ENCODE results near the gene ASCC2.
"Not testable (repeated sequence)": the region's sequence is repeated elsewhere in the genome, so short reads cannot be mapped to it uniquely, and the experiment has no call there.

The ASCC2 gene, protein sequence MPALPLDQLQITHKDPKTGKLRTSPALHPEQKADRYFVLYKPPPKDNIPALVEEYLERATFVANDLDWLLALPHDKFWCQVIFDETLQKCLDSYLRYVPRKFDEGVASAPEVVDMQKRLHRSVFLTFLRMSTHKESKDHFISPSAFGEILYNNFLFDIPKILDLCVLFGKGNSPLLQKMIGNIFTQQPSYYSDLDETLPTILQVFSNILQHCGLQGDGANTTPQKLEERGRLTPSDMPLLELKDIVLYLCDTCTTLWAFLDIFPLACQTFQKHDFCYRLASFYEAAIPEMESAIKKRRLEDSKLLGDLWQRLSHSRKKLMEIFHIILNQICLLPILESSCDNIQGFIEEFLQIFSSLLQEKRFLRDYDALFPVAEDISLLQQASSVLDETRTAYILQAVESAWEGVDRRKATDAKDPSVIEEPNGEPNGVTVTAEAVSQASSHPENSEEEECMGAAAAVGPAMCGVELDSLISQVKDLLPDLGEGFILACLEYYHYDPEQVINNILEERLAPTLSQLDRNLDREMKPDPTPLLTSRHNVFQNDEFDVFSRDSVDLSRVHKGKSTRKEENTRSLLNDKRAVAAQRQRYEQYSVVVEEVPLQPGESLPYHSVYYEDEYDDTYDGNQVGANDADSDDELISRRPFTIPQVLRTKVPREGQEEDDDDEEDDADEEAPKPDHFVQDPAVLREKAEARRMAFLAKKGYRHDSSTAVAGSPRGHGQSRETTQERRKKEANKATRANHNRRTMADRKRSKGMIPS

DNA sequence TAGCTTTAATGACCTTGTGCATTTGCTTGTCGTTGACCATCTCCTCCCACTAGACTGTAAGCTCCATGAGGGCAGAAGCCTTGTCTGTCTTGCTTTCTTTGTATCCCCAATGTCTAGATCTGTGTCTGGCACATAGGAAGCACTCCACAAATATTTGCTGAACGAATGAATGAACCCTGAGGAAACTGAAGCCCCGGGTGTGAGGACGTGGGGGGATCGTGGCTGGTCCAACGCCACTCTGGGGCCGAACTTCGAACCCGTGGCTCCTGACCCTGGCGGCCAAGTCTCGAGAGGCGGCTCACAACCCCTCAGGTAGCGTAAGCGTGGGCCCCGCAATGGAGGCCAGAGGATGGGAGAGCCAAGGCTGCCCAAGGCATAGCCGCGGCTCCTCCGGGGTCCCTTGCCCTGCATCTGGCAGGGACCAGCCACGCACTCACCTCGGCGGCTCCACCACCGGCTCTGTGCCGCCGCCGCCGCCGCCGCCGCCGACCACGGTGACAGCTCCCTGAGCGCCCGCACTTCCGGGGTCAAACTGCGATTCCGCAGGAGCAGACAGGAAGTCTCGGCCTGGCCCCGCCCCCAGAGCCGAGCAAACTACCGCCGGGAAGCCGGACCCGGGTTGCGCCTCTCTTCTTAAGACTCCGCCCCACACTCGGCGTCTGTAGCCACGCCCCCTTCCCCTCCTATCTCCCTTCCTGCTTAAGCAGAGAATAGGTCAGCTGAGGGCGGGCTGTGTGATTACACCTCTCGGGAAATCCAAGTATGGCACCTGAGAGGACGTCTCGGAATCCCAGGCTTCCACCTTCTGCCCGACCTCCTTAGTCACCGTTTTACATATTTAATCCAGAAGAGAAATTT lies at the start of gene ASCC2:
ASCC2 (minus strand) TSS at position 534 of the 858 bp plus-strand sequence. CDS start 5,949 bp downstream, outside the sequence.
- peak; percentile 99 for DNase-seq (ENCODE audit: low read depth)

DNA sequence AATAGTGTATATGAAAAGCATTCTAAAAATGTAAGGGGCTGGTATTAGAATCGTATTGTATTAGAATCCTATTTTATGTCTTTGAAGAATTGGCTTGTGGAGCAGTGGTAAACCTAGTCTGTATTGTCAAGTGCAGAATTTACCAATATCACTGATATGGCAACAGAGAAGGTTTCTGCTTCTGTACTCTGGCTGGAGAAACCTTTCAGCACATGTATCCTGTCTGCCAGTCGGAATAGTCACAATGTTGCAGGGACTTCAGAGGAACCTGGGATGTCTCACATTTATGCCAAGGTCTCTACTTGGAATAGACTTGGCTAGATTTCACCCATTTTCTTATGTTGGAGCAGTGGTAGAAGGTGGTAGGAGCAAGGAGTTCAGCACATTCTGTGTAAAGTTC lies 49.3 kb upstream of the ASCC2 start:
- no peak for DNase-seq (ENCODE audit: low read depth)

DNA sequence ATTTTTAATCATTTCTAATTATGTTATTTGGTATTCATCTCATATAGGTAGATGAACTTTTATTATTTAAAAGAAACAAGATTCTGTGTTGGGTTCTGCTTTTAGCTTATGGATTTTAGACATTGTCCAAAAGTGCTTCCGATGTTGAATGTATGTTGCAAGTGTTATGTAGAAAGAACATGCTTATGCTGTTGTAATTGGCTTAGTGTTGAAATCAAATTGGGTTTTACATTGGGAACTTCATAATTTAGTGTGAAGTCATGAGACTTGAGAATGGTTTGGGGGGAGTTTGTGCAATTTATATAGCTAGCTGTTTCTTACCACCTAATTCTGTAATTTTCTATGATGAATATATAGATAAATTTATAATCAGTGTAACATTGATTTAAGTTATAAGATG lies 48.5 kb upstream of the ASCC2 start:
- no peak for DNase-seq (ENCODE audit: low read depth)

DNA sequence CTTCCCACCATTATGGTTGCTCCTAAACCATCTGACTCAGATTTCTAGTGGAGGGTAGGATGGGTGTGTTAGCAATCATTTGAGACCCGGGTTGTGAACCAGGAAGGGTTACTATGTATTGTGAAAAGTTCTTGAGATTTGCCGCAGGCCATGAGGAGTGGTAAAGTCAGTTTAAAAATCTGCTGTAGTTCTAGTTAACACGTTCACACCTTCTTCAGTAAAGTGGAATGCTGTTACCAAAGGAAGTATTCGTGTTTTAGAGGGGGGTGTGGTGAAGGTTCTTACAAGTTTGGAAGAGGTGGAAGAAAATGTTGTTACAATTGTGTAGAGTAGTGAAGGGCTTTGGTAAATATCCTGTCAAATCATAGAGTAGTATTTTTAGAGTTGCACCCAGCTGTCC lies 47.5 kb upstream of the ASCC2 start:
- no peak for DNase-seq (ENCODE audit: low read depth)

DNA sequence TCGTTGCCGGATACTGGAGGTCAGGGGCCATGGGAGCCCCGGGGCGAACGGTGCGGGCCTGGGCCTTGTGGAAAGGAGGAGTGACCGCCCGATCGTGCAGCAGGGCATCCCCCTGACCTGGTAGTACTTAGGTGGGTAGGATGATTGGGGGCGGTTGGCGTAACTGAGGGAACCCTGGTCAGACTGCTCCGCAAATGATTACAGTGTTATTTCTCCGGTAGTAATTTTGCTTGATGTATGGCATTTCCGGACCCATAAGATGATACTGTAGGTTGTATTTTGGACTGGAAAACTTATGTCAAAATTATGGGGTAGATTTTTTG lies 45.7 kb upstream of the ASCC2 start:
- peak; percentile 54 for DNase-seq (ENCODE audit: low read depth)

DNA sequence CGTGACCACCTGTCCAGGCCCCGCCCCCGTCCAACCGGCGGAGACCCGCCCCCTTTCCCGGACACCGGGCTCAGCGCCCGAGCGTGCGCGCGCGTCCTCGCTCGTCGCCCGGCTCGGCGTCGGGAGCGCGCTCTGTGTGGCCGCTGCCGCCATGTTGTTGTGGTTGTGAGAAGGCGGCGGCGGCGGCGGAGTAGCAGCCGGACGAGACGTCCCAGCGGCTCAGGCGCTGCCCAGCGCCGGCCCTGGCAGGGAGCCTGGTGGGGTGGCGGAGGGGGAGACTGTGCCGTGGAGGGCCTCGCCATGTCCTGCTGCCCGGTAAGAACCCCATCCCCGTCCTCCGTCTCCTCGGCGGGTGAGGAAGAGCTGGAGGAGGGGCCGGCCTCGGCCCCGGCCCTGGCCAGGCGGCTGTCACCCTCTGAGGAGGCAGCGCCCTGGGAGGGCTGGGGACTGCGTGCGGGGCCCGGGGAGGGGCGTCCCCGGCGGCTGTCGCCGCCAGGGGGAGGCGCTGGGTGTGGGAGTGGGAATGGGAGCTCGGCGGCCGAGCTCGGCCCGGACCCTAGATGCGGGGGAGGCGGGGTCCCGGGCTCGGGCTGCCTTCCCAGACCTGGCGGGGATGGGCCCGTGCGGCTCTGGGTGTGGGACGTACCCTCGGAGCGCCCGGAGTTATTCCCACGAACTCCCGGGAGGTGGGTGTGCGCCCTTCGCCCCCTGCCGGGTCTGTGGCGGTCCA lies 45.1 kb upstream of the ASCC2 start, which contains the start of gene MTMR3:
MTMR3 (plus strand) TSS at position 130 of the 730 bp plus-strand sequence. CDS start 87,886 bp downstream, outside the sequence.
- DNase-seq (ENCODE audit: low read depth), result peak; percentile 90

DNA sequence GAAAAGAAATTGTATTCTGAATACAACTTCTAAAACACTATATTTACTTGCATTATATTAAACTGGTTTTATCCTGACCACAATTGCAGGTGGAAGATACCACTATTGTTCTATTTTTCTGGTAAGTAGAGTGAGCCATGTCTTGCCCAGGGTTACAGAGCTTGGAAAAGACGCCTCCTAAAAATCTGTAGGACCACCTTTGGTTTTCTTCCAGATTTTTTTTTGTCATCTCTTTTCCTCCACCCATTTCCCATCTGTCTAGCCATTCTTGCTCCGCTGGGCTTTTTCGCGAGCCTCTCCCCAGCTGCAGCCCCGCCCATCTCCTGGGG lies 44.6 kb upstream of the ASCC2 start:
- no peak for DNase-seq (ENCODE audit: low read depth)

DNA sequence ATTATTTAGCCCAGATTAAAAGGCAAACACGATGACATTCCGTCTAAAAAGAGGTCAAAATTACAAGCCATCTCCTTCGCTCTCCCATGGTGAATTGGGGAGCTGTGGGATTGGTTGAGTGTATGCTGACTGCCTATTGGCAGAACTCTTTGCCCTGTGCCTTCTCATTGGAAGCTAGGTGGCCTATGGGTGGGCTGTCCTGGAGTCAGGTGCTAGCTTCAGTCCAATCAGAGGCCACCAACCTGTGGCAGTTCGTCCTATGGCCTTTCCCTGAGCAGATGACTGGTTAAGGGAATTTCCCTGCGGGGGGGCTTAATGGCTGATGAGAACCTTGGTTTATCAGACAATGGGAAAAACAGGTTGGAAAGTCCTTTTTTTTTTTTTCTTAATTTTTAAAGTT lies 41.7 kb upstream of the ASCC2 start:
- peak; percentile 30 for DNase-seq (ENCODE audit: low read depth)

DNA sequence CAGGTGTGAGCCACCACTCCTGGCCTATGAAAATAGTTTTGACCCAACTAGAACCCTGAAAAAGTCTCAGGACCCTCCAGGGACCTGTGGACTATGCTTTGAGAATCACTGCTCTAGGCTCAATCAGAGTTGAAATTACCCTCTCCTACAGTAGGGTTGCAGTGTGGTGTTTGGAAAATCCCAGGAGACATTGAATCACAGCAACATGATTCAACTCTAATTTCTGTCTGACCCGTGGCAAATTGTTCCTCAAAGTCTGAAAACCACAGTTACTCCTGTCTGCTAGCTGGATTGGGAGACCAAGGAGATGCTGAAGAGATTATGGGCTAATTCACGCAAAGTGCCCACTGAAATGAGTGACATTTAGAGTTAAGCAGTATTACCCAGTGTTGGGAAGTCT lies 39.5 kb upstream of the ASCC2 start:
- DNase-seq (ENCODE audit: low read depth), result peak; percentile 24

DNA sequence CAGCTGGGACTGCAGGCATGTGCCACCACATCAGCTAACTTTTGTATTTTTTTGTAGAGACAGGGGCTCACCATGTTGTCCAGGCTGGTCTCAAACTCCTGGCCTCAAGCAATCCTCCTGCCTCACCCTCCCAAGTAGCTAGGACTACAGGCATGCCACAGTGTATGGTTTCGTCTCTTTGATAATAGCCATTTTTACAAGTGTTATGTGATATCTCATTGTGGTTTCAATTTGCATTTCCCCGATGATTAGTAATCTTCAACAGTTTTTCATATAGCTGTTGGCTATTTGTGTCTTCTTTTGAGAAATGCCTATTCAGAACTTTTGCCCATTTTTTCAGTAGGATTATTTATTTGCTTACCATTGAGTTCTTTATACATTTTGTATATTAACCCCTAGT lies 35.9 kb upstream of the ASCC2 start:
- no peak for DNase-seq (ENCODE audit: low read depth)

DNA sequence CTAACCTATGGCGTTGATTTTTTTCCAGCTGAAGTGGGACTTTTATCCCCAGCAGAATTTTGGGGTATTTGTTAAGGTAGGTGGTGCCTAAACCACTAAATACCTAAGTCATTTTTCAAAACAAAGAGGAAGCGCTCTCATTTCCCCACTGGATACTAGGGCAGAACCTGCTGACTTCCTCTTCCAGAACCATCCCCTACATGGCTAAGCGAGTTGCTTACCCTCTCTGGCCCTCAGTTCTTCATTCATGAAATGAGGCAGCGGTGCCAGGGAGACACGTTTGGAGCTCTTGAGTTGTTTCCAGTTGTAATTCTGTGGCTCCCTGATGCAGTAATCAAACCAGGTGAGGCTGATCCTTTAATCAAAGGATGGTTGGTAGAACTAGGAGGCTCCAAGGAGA lies 34.9 kb upstream of the ASCC2 start:
- no peak for DNase-seq (ENCODE audit: low read depth)

DNA sequence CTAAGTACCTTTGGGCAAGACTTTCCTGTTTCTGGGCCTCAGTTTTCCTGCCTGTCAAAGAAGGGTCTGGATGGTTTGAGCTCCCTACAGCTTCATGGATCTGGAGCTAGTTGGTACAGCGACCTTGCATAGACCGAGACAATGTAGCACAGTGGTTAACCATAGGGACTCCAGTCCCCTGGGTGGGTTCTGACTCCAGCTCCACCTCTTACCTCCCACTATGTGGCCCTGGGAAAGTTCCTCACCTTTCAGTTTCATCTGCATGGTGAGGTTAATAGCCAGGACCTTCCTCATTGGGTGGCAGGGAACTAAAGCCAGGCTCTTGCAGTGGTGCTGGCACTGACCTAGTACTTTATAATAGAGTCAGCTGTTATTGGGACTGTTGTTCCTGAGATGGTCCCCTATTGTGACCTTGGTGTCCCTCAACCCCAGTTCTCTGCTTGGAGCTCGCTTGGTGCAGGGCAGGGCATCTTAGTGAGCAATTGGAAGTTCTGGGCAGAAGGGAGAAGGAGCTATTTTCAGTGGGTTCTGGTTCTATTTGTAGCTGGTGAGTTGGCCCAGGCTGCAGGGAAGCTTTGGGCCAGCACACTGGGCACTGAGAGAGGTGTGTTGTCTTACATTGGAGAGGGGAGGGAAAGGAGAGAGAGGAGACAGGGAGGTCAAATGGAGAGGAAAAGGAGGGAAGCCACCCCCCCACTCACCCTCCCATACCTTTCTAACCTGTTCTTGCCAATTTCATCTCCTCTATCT lies 34.2 kb upstream of the ASCC2 start:
- DNase-seq (ENCODE audit: low read depth), result no peak

DNA sequence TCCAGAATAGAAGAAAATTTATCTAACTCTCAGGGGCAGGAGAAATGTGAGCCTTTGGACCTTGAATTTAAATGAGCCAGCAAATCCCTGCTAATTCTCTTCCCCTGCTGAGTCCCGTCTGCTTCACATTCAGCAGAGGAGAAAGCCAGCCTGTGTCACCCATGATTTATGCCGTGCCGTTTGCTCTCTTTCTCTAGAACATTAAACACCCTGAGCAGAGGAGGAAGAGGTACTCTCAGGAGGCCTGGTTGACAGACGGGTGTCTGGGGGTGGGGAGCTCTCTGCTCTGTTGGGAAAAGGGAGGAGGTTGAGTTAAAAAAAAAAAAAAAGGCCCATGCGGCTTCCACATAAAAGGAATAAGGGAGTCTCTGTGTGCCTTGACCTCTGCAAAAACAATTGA lies 33.6 kb upstream of the ASCC2 start:
- no peak for DNase-seq (ENCODE audit: low read depth)

DNA sequence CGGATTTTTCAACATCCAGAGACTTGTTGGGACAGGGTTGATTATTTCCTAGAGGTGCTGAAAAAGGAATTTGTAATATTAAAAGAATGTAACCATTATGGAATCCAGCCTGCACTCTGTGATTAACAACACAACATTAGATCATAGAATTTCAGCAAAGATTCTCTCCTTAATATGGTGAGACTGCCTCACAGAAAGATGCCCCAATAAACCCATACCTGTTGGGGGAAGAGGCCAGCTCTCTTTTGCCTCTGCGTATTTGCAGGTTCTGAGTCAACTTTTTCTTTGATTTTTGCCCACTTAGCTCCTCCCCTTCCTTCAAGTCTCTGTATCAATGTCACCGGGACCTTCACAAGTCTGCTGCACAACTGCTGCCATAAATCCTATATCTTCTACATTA lies 32.5 kb upstream of the ASCC2 start:
- DNase-seq (ENCODE audit: low read depth), result no peak

DNA sequence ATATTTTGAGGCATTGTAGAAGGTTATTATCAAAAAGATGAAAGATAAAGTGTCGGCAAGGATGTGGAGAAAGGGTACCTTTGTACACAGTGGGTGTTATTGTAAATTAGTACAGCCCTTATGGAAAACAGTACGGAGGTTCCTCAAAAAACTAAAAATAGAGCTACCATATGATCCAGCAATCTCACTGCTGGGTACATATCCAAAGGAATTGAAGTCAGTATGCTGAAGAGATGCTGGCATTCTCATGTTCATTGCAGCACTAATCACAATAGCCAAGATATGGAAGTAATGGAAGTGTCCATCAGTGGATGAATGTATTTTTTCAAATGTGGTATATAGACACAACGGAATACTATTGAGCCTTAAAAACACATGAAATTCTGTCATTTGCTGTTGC lies 29.8 kb upstream of the ASCC2 start:
- DNase-seq (ENCODE audit: low read depth), result no peak

DNA sequence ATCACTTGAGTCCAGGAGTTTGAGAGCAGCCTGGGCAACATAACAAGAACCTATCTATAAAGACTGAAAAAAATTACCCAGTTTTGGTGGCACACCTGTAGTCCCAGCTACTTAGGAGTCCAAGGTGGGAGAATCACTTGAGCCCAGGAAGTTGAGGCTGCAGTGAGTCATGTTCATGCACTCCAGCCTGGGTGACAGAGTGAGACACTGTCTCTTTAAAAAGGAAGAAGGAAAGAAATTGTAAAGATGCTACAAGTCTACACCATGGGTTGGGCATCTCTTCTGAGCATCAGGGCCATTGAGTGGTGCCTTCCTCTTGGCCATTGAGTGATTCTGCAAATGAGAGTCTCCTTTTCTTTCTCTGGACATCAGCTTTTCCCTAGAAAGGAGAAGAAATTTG lies 29.2 kb upstream of the ASCC2 start:
- DNase-seq (ENCODE audit: low read depth), result peak; percentile 28

DNA sequence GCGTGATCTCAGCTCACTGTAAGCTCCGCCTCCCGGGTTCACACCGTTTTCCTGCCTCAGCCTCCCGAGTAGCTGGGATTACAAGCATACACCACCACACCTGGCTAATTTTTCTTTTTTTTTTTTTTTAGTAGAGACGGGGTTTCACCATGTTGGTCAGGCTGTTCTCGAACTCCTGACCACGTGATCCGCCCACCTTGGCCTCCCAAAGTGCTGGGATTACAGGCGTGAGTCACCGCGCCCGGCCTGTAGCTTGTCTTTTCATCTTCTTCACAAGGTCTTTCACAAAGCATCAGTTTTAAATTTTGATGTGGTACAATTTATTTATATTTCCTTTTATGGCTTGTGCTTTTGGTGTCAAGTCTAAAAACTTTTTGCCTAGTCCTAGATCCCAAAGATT lies 27.5 kb upstream of the ASCC2 start:
- not testable (repeated sequence) for DNase-seq (ENCODE audit: low read depth)

DNA sequence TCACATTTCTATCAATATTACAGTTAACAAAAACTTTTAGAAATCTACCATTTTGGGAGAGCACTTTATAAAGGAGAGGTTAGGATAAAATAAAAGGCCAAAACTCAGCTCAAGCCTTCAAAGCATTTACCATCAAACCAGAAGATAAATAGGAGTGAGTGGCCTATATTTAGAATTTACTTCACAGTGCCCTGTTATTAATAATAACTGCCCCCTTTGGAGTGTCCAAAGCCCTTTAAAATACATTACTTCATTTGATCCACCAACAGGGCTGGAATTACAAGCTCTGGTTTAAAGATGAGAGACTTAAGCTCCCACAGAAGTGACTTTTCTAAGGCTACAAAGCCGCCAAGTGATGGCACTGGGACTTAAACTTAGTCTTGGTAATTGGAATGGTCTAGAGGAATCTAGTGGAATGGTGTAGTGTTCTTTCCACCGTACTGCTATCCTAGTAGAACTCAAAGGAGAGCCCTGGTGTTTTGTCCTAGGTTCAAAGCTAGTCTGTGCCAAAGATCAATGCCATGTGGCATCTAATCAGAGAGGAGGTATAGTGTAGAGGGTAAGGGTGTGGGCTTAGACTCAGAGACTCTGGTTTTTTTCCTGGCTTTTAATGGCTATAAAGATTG lies 23.7 kb upstream of the ASCC2 start:
- DNase-seq (ENCODE audit: low read depth), result no peak

DNA sequence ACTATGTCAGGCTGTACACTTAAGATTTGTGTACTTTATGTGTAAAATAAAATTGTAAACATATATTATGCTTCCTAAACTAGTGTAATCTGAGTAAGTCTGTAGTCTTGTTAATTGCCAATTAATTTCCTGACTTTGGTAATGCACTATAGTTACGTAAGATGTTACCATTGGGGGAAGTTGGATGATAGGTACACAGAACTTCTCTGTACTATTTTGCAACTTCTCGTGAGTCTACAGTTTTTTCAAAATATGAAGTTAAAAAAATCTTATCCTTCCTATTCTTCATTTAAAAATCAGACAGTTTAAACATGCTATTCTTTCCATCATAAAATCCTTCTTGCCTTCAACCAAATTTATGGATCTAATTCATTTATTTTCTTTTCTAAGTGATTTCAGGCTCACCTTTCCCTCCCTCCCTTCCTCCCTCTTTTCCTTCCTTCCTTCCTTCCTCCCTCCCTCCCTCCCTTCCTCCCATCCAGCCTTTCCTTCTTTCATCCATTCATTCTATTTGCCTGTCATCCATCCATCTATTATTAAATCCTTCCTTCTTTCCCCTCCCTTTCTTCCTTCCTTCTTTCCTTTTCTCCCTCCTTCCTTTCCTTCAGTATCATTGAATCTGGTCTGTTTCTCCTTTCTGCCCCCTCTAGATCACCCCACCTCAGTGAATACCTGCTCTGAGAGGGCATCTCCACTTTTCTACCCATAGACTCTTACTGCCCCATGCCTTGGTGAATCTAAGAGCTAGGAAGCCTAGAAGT lies 22.1 kb upstream of the ASCC2 start:
- no peak for DNase-seq (ENCODE audit: low read depth)

DNA sequence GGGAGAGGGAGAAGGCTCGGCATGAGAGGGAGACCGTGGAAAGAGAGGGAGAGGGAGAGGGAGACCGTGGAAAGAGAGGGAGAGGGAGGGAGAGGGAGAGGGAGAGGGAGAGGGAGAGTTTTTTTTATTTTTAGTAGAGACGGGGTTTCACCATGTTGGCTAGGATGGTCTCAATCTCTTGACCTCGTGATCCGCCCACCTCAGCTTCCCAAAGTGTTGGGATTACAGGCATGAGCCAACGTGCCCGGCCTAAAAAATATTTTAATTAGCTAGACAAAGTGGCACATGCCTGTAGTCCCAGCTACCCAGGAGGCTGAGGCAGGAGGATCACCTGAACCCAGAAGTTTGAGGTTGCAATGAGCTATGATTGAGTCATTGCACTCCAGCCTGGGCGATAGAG lies 21.0 kb upstream of the ASCC2 start:
- not testable (repeated sequence) for DNase-seq (ENCODE audit: low read depth)

Data from ELR (cell line).